Measurements from ENCODE around the gene TUBB2A.

GRCh38 chr6:3120765-3121089, 36.6 kb downstream of the TUBB2A start:
- TF ChIP-seq CTCF (IDR thresholded peaks at IDR 0.05; ENCODE audit: insufficient read depth, low read depth, low read length) (no peak), EZH2 (IDR thresholded peaks at IDR 0.05; ENCODE audit: insufficient read depth, low read length) (no peak)

Data from astrocyte (in vitro differentiated cells and primary cell).